ENCODE measurements around the gene GPNMB. TPM values are rescaled to one million over a fixed set of nuclear protein-coding genes. Genes with fewer than 3 reads are reported as not detected.
A peak's percentile ranks its signal among the peaks of the same experiment; 100 is the strongest.

Gene GPNMB
- total and polyA plus RNA-seq, 2 of the 13 experiments (the other 11 are each of a cell fraction or from before 2014, with no cell fraction given), result 1.1 to 1.6 TPM

DNA sequence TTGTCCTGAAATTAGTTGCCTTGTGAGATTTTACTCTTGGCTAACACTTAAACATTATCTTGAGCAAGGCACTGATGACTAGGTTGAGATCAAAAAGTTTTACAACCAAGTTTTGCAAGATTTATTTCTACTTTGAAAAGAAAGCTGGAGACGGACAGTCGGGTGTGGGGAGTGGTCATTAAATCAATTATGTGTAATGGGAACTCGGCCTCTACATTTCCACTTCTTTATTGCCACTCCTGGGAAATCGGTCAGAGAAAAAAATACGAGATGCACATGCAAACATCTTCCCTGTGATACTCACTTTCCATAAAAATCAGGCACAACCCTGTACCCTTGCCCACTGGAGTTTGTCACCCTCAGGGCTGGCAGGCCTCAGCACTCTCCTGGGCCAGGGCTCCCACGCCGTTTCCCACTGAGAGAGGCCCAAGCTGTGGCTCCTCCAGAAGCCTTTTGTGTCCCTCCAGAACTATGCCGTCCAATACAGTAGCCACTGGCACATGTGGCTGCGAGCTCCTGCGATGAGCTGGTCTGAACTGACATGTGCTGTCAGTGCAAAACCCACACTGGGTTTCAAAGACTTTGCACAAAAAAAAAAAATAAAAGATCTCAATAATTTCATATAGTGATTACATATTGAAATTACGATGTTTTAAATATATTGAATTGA is 7.5 kb upstream of the GPNMB start:
- Histone ChIP-seq H3K9me3 (ENCODE audit: low read length) (no peaks in the 10 kb centered on the region), H4K20me1 (ENCODE audit: insufficient read depth, low read length) (no peaks in the 10 kb centered on the region), H2AFZ (ENCODE audit: low read length) (no peak overlapping the region), H3K4me3 (replicated peaks in 1 of 3; ENCODE audit: insufficient read depth in 1 of 3, low read depth in 2 of 3, low read length in 3 of 3) (no peak overlapping the region), H3K27ac (ENCODE audit: extremely low read length, insufficient read depth, low read length) (no peak overlapping the region), H3K4me1 (ENCODE audit: insufficient read depth, low read length) (no peaks in the 10 kb centered on the region), H3K36me3 (replicated peaks in 1 of 2; ENCODE audit: control insufficient read depth in 1 of 2, insufficient read depth in 2 of 2, low read length in 2 of 2) (no peaks in the 10 kb centered on the region), H3K27me3 (ENCODE audit: control insufficient read depth in 1 of 2, insufficient read depth in 2 of 2, low read length in 2 of 2) (peaks cover 1 to 37% of the 10 kb centered on the region in 2 experiments; a peak in 2 of 5 replicates), H3K4me2 (ENCODE audit: low read depth, low read length) (no peak overlapping the region), H3K79me2 (ENCODE audit: insufficient read depth, low read length) (no peaks in the 10 kb centered on the region), H3K9ac (ENCODE audit: insufficient read depth, low read depth, low read length) (no peak overlapping the region)
- intact Hi-C loops (cut with micrococcal nuclease; ENCODE audit: unreplicated experiment), result no loop called here
- ChIA-PET POLR2A (no interaction called here), CTCF (ENCODE audit: low intra/inter-chr PET ratio, low total read pairs) (no interaction called here)
- WGBS (ENCODE audit: low lambda C conversion rate), result 47% methylated on average over 11 of the region's 11 CpGs
- ATAC-seq (no peak), DNase-seq (ENCODE audit: low spot score) (no peak), FAIRE-seq (no peak)
- TF ChIP-seq, protein P1, sequence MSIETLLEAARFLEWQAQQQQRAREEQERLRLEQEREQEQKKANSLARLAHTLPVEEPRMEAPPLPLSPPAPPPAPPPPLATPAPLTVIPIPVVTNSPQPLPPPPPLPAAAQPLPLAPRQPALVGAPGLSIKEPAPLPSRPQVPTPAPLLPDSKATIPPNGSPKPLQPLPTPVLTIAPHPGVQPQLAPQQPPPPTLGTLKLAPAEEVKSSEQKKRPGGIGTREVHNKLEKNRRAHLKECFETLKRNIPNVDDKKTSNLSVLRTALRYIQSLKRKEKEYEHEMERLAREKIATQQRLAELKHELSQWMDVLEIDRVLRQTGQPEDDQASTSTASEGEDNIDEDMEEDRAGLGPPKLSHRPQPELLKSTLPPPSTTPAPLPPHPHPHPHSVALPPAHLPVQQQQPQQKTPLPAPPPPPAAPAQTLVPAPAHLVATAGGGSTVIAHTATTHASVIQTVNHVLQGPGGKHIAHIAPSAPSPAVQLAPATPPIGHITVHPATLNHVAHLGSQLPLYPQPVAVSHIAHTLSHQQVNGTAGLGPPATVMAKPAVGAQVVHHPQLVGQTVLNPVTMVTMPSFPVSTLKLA (IDR thresholded peaks at IDR 0.05), result peak; percentile 69
- no peak for TF ChIP-seq ATF2 (CRISPR knock-in tag; IDR thresholded peaks at IDR 0.05)
- BruUV-seq (replicated peaks), result no TSS peak
- in situ Hi-C loops (cut with HindIII; ENCODE audit: extremely low pct_ligation_motif_present, low pct_unique_long_range_greater_than_20kb), result no loop called here

DNA sequence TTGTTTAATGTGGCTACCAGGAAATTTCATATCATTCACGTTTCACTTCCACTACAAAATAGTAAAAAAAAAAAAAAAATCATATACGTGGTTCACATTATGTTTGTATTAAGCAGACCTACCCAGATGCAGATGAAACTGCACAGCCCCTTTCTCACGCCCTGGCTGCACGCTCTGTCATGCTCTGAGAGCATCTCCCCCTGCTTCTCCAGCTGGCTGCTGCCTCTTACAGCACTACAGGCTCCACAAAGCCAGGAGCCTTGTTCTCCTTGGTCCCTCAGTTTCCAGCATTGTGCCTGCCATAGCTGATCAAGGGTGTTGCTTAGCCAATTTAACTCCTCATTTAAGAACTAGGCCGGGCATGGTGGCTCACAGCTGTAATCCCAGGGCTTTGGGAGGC is 6.9 kb upstream of the GPNMB start:
- 27% methylated on average over 5 of the region's 5 CpGs for WGBS (ENCODE audit: low lambda C conversion rate)
- POLR2A ChIA-PET, result no interaction called here
- no peaks in the 10 kb centered on the region for H3K79me2 ChIP-seq (ENCODE audit: insufficient read depth, low read length)
- H3K9me3 ChIP-seq (ENCODE audit: low read length), result no peaks in the 10 kb centered on the region
- no peak for DNase-seq (ENCODE audit: low spot score)
- no peak overlapping the region for H3K9ac ChIP-seq (ENCODE audit: insufficient read depth, low read depth, low read length)
- no peak overlapping the region for H3K27ac ChIP-seq (ENCODE audit: extremely low read length, insufficient read depth, low read length)
- no peaks in the 10 kb centered on the region for H4K20me1 ChIP-seq (ENCODE audit: insufficient read depth, low read length)
- H3K4me3 ChIP-seq (replicated peaks in 1 of 3; ENCODE audit: insufficient read depth in 1 of 3, low read depth in 2 of 3, low read length in 3 of 3), result no peak overlapping the region
- in situ Hi-C loops (cut with HindIII; ENCODE audit: extremely low pct_ligation_motif_present, low pct_unique_long_range_greater_than_20kb), result no loop called here
- H3K36me3 ChIP-seq (replicated peaks in 1 of 2; ENCODE audit: control insufficient read depth in 1 of 2, insufficient read depth in 2 of 2, low read length in 2 of 2), result no peaks in the 10 kb centered on the region
- intact Hi-C loops (cut with micrococcal nuclease; ENCODE audit: unreplicated experiment), result no loop called here
- no peaks in the 10 kb centered on the region for H3K4me1 ChIP-seq (ENCODE audit: insufficient read depth, low read length)
- CTCF ChIA-PET (ENCODE audit: low intra/inter-chr PET ratio, low total read pairs), result no interaction called here
- no peak overlapping the region for H3K4me2 ChIP-seq (ENCODE audit: low read depth, low read length)
- H3K27me3 ChIP-seq (ENCODE audit: control insufficient read depth in 1 of 2, insufficient read depth in 2 of 2, low read length in 2 of 2), result peaks cover 1 to 37% of the 10 kb centered on the region in 2 experiments; a peak in 2 of 5 replicates
- ATAC-seq, result no peak
- no peak overlapping the region for H2AFZ ChIP-seq (ENCODE audit: low read length)
- no TSS peak for BruUV-seq (replicated peaks)
- FAIRE-seq, result no peak
- TF ChIP-seq SOX13 (IDR thresholded peaks at IDR 0.05) (no peak), SOX13 (CRISPR knock-in tag; conservative IDR thresholded peaks at IDR 0.05 in 1 of 2, IDR thresholded peaks at IDR 0.05 in 1 of 2) (no peak), KDM4B (CRISPR knock-in tag; IDR thresholded peaks at IDR 0.05) (no peak), ZNF749 (CRISPR knock-in tag; IDR thresholded peaks at IDR 0.05; ENCODE audit: borderline replicate concordance) (no peak), NFIB (CRISPR knock-in tag; IDR thresholded peaks at IDR 0.05; ENCODE audit: borderline replicate concordance) (no peak), STAT6 (CRISPR knock-in tag; IDR thresholded peaks at IDR 0.05; ENCODE audit: borderline replicate concordance) (no peak), ZNF75D (CRISPR knock-in tag; IDR thresholded peaks at IDR 0.05; ENCODE audit: borderline replicate concordance) (no peak)
- TF ChIP-seq, protein P2, sequence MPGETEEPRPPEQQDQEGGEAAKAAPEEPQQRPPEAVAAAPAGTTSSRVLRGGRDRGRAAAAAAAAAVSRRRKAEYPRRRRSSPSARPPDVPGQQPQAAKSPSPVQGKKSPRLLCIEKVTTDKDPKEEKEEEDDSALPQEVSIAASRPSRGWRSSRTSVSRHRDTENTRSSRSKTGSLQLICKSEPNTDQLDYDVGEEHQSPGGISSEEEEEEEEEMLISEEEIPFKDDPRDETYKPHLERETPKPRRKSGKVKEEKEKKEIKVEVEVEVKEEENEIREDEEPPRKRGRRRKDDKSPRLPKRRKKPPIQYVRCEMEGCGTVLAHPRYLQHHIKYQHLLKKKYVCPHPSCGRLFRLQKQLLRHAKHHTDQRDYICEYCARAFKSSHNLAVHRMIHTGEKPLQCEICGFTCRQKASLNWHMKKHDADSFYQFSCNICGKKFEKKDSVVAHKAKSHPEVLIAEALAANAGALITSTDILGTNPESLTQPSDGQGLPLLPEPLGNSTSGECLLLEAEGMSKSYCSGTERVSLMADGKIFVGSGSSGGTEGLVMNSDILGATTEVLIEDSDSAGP (CRISPR knock-in tag; IDR thresholded peaks at IDR 0.05; ENCODE audit: borderline replicate concordance), result no peak

Data from HepG2 (cell line).